HCT116 (cell line): ENCODE data around the gene MED23. TPM values are rescaled to one million over a fixed set of nuclear protein-coding genes. Genes with fewer than 3 reads are reported as not detected.

ENCODE experiments used
- ATAC-seq: fragments of 200-7000 bp; cut with Tn5 transposase; 2 replicates; pipeline ENCODE4 v1.9.1; 2020; ENCODE audit warnings: mild to moderate bottlenecking, moderate library complexity
- BruUV-seq: library from RNA; stranded (reverse); fragments of 400-500 nt; replicated peaks from 2 replicates; lab custom pipeline; 2021; lab: Mats Ljungman, UMichigan
- CTCF ChIA-PET: fragments of 300-600 bp; sonication (Branson Sonifier 250); formaldehyde crosslinking; loops from one replicate; lab custom pipeline; 2021; ENCODE audit warnings: antibody characterized with exemption; lab: Charles Lee
- POLR2A ChIA-PET: fragments of 300-600, 350-600 bp; sonication (Branson Sonifier 250); formaldehyde crosslinking; loops from one replicate; lab custom pipeline; 2021; ENCODE audit warnings: antibody characterized with exemption; lab: Charles Lee
- RAD21 ChIA-PET, 2 experiments: fragments of 300-600 bp; sonication (Branson Sonifier 250); formaldehyde crosslinking; loops; one replicate each; lab custom pipeline; 2023; ENCODE audit warnings: low total read pairs in 2 of 2; ENCODE audit not compliant: uncharacterized antibody in 2 of 2, unreplicated experiment in 2 of 2, low non-redundant PET in 1 of 2; lab: Charles Lee
- DNase-seq: peaks from one replicate; pipeline ENCODE4 v3.0.0-alpha.2; 2010; ENCODE audit warnings: low read depth, low spot score
- H2AFZ ChIP-seq: fragments of 200-600 bp; shearing (Covaris generic), sonication (generic); 2 replicates; pipeline ENCODE4 v1.6.1; 2017; ENCODE audit warnings: low read depth, mixed run types, mixed read lengths, antibody characterized with exemption, low read length; ENCODE audit not compliant: poor library complexity, severe bottlenecking
- H3K27ac ChIP-seq: 2 replicates; pipeline ENCODE4 v1.5.1; 2012; ENCODE audit warnings: low read depth, low read length
- H3K27me3 ChIP-seq: fragments of 200-600 bp; sonication (generic); 2 replicates; pipeline ENCODE4 v1.6.1; 2016; ENCODE audit warnings: mixed run types, low read length, mixed read lengths; ENCODE audit not compliant: insufficient read depth
- H3K36me3 ChIP-seq, 2 experiments: fragments of 200-500 bp in 1 of 2; fragments of 200-600 bp in 1 of 2; sonication (Bioruptor generic) in 1 of 2; sonication (generic) in 1 of 2; 2 replicates each; pipeline versions ENCODE4 v1.5.1 to v1.6.1; 2014 to 2016; ENCODE audit warnings: low read length in 2 of 2, inconsistent platforms in 1 of 2, mixed read lengths in 1 of 2, mixed run types in 1 of 2; ENCODE audit not compliant: insufficient read depth in 2 of 2, control insufficient read depth in 1 of 2
- H3K4me1 ChIP-seq, 2 experiments: fragments of 200-600 bp in 1 of 2; sonication (generic) in 1 of 2; 2 replicates each; pipeline versions ENCODE4 v1.5.1 to v1.6.1; 2012 to 2017; ENCODE audit warnings: low read length in 2 of 2, inconsistent platforms in 1 of 2, mild to moderate bottlenecking in 1 of 2, mixed read lengths in 1 of 2, mixed run types in 1 of 2, moderate library complexity in 1 of 2; ENCODE audit not compliant: insufficient read depth in 2 of 2, control insufficient read depth in 1 of 2
- H3K4me2 ChIP-seq: fragments of 200-600 bp; sonication (generic); 2 replicates; pipeline ENCODE4 v1.6.1; 2017; ENCODE audit warnings: mixed run types, low read length, mixed read lengths
- H3K4me3 ChIP-seq, 2 experiments: fragments of 200-600 bp in 1 of 2; sonication (generic) in 1 of 2; replicated peaks in 1 of 2; 2 replicates each; pipeline ENCODE4 v1.5.1; 2011 to 2016; ENCODE audit warnings: low read length in 2 of 2, control low read depth in 1 of 2, low read depth in 1 of 2, mild to moderate bottlenecking in 1 of 2, mixed read lengths in 1 of 2, mixed run types in 1 of 2
- H3K79me2 ChIP-seq: fragments of 200-600 bp; sonication (generic); 2 replicates; pipeline ENCODE4 v1.6.1; 2017; ENCODE audit warnings: mild to moderate bottlenecking, mixed run types, low read length, moderate library complexity, mixed read lengths; ENCODE audit not compliant: insufficient read depth
- H3K9ac ChIP-seq: fragments of 200-600 bp; sonication (generic); 2 replicates; pipeline ENCODE4 v1.6.1; 2016; ENCODE audit warnings: low read length, mixed read lengths
- H3K9me2 ChIP-seq: fragments of 200-600 bp; sonication (generic), shearing (Covaris generic); 2 replicates; pipeline ENCODE4 v1.6.1; 2017; ENCODE audit warnings: mixed run types, mild to moderate bottlenecking, moderate library complexity; ENCODE audit not compliant: insufficient read depth
- H3K9me3 ChIP-seq, 2 experiments: fragments of 200-500 bp in 1 of 2; fragments of 200-600 bp in 1 of 2; sonication (Bioruptor generic) in 1 of 2; sonication (generic) in 1 of 2; 2 replicates each; pipeline ENCODE4 v1.6.1; 2014 to 2017; ENCODE audit warnings: low read length in 2 of 2, mixed read lengths in 2 of 2, inconsistent platforms in 1 of 2, low read depth in 1 of 2, mild to moderate bottlenecking in 1 of 2, mixed run types in 1 of 2, moderate library complexity in 1 of 2; ENCODE audit not compliant: control insufficient read depth in 1 of 2, insufficient read depth in 1 of 2
- H4K20me1 ChIP-seq: fragments of 200-600 bp; sonication (generic), shearing (Covaris generic); 2 replicates; pipeline ENCODE4 v1.6.1; 2017; ENCODE audit warnings: mixed run types, mild to moderate bottlenecking, moderate library complexity; ENCODE audit not compliant: insufficient read depth
- CBX3 ChIP-seq: IDR thresholded peaks from 2 replicates; pipeline ENCODE4 v1.6.1; 2012; ENCODE audit warnings: low read depth
- EGR1 ChIP-seq: IDR thresholded peaks from 2 replicates; pipeline ENCODE4 v1.6.1; 2012; ENCODE audit warnings: low read depth
- ELF1 ChIP-seq: IDR thresholded peaks from 2 replicates; pipeline ENCODE4 v1.6.1; 2012; ENCODE audit warnings: low read depth, borderline replicate concordance
- EZH2 ChIP-seq: fragments of 200-600 bp; sonication (generic); IDR thresholded peaks from 2 replicates; pipeline ENCODE4 v1.6.1; 2017; ENCODE audit warnings: antibody characterized with exemption, mixed run types
- EZH2phosphoT487 ChIP-seq: fragments of 200-600 bp; IDR thresholded peaks from 2 replicates; pipeline ENCODE4 v1.6.1; 2018; ENCODE audit warnings: antibody characterized with exemption, borderline replicate concordance
- POLR2A ChIP-seq: IDR thresholded peaks from 2 replicates; pipeline ENCODE4 v1.7.0; 2011; ENCODE audit warnings: borderline replicate concordance; ENCODE audit not compliant: insufficient read depth, insufficient read length; ENCODE audit errors: extremely low read depth
- RAD21 ChIP-seq: IDR thresholded peaks from 2 replicates; pipeline ENCODE4 v1.6.1; 2012; ENCODE audit warnings: low read depth, mild to moderate bottlenecking
- SIN3A ChIP-seq: IDR thresholded peaks from 2 replicates; pipeline ENCODE4 v1.6.1; 2012; ENCODE audit warnings: low read depth
- YY1 ChIP-seq: IDR thresholded peaks from 2 replicates; pipeline ENCODE4 v1.6.1; 2011; ENCODE audit warnings: low read length, low read depth, moderate library complexity, mild to moderate bottlenecking; ENCODE audit not compliant: insufficient replicate concordance; ENCODE audit errors: extremely low read depth
- ZFX ChIP-seq: fragments of 450-650 bp; IDR thresholded peaks from 2 replicates; pipeline ENCODE4 v1.6.1; 2017
- intact Hi-C: fragments of 100-400 bp; cut with micrococcal nuclease; formaldehyde crosslinking; loops from 2 replicates; pipeline ENCODE4 v1.10.0; 2022
- total RNA-seq: library from RNA; stranded (reverse); gene quantifications from one replicate; pipeline ENCODE4 v1.2.1, GENCODE V29; 2021; ENCODE audit not compliant: unreplicated experiment
- TF ChIP-seq, protein P1 (sequence below): IDR thresholded peaks from 2 replicates; pipeline ENCODE4 v1.6.1; 2012
- TF ChIP-seq, protein P2 (sequence below), 3 experiments: fragments of 200-600 bp in 1 of 3; sonication (generic) in 1 of 3; IDR thresholded peaks in 2 of 3; conservative IDR thresholded peaks in 1 of 3; 2 replicates each; pipeline ENCODE4 v1.5.1; 2012 to 2017; ENCODE audit warnings: low read depth in 2 of 3, low read length in 2 of 3, antibody characterized with exemption in 1 of 3, borderline replicate concordance in 1 of 3, control low read depth in 1 of 3, mild to moderate bottlenecking in 1 of 3, mixed read lengths in 1 of 3, mixed run types in 1 of 3, moderate library complexity in 1 of 3; ENCODE audit not compliant: insufficient read depth in 1 of 3

MED23 gene
- total RNA-seq, 1 experiment from 2014 or later: 17.2 TPM

DNA sequence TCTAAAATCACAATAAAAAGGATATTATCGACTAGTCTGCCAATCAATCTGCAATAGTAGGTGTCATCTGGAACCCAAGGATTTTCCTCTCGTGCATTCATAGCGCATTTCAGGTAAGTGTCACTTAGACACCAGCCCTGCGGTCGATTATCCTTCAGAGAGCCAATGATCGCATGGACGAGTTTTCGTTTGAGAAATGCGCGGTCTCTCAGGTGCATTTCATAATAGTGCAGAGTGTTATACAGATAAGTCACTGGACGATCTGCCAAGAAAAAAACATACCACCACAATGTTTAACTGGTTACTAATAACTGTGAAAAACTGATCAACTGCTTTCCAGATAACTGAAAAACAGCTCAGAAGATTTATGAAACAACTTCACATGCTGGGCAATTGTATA lies 34.0 kb downstream of the MED23 start:
- no peaks in the 10 kb centered on the region for H4K20me1 ChIP-seq
- H3K9me3 ChIP-seq: no peaks in the 10 kb centered on the region
- TF ChIP-seq SIN3A (no peak), EZH2 (no peak), ELF1 (no peak), CBX3 (no peak), YY1 (no peak), EGR1 (no peak), POLR2A (no peak), ZFX (no peak), EZH2phosphoT487 (no peak), RAD21 (no peak)
- TF ChIP-seq, protein P1, sequence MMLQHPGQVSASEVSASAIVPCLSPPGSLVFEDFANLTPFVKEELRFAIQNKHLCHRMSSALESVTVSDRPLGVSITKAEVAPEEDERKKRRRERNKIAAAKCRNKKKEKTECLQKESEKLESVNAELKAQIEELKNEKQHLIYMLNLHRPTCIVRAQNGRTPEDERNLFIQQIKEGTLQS: no peak
- TF ChIP-seq, protein P2, sequence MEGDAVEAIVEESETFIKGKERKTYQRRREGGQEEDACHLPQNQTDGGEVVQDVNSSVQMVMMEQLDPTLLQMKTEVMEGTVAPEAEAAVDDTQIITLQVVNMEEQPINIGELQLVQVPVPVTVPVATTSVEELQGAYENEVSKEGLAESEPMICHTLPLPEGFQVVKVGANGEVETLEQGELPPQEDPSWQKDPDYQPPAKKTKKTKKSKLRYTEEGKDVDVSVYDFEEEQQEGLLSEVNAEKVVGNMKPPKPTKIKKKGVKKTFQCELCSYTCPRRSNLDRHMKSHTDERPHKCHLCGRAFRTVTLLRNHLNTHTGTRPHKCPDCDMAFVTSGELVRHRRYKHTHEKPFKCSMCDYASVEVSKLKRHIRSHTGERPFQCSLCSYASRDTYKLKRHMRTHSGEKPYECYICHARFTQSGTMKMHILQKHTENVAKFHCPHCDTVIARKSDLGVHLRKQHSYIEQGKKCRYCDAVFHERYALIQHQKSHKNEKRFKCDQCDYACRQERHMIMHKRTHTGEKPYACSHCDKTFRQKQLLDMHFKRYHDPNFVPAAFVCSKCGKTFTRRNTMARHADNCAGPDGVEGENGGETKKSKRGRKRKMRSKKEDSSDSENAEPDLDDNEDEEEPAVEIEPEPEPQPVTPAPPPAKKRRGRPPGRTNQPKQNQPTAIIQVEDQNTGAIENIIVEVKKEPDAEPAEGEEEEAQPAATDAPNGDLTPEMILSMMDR (IDR thresholded peaks at IDR 0.05 in 2 of 3, conservative IDR thresholded peaks at IDR 0.05 in 1 of 3; ENCODE audit: borderline replicate concordance in 1 of 3, insufficient read depth in 1 of 3, low read depth in 2 of 3, low read length in 2 of 3): no peak
- DNase-seq (no peak), ATAC-seq (no peak)
- no peak overlapping the region for H2AFZ ChIP-seq
- intact Hi-C loops: no loop called here
- ChIA-PET RAD21 (no interaction called here), POLR2A (no interaction called here), CTCF (no interaction called here)
- peaks cover 16 to 32% of the 10 kb centered on the region in 2 experiments; a peak in 3 of 4 replicates for H3K36me3 ChIP-seq
- no TSS peak for BruUV-seq
- H3K9me2 ChIP-seq: no peaks in the 10 kb centered on the region
- no peak overlapping the region for H3K4me2 ChIP-seq
- H3K27me3 ChIP-seq: no peaks in the 10 kb centered on the region
- no peaks in the 10 kb centered on the region for H3K4me1 ChIP-seq
- no peak overlapping the region for H3K27ac ChIP-seq
- no peaks in the 10 kb centered on the region for H3K79me2 ChIP-seq
- H3K9ac ChIP-seq: no peak overlapping the region
- H3K4me3 ChIP-seq: no peak overlapping the region
